B cell (primary cell): ENCODE results near the gene GFI1. TPM values are rescaled to one million over a fixed set of nuclear protein-coding genes. Genes with fewer than 3 reads are reported as not detected.

ENCODE experiments used
- ATAC-seq: fragments of 200-7000 bp; cut with Tn5 transposase; one replicate; pipeline ENCODE4 v1.10.0; 2021; ENCODE audit warnings: low read depth, mild to moderate bottlenecking, moderate number of reproducible peaks, moderate library complexity
- CTCF ChIA-PET: fragments of 350-600 bp; sonication (Branson Sonifier 250); formaldehyde crosslinking; loops from one replicate; lab custom pipeline; 2021; ENCODE audit warnings: antibody characterized with exemption, inconsistent platforms; lab: Charles Lee
- POLR2A ChIA-PET: fragments of 350-600 bp; sonication (Branson Sonifier 250); formaldehyde crosslinking; loops from one replicate; lab custom pipeline; 2021; ENCODE audit warnings: antibody characterized with exemption; lab: Charles Lee
- DNase-seq: peaks from one replicate; pipeline ENCODE4 v3.0.0; 2013
- H2AFZ ChIP-seq: 2 replicates; pipeline ENCODE4 v1.6.1; 2012; ENCODE audit warnings: mild to moderate bottlenecking, low read depth, low read length; ENCODE audit not compliant: insufficient read depth, poor library complexity, severe bottlenecking
- H3K27ac ChIP-seq, 2 donors: 1 replicate in 1 of 2; 2 replicates in 1 of 2; pipeline ENCODE4 v1.5.1; 2012 to 2013; ENCODE audit warnings: low read length in 2 of 2, mild to moderate bottlenecking in 2 of 2, moderate library complexity in 1 of 2
- H3K27me3 ChIP-seq, 4 experiments: fragments of 200-600 bp in 1 of 4; sonication (generic) in 1 of 4; replicated peaks in 1 of 4; 1 replicate in 2 of 4; 2 replicates in 2 of 4; pipeline versions ENCODE4 v1.6.1 to v1.7.0; 2013 to 2016; ENCODE audit warnings: low read length in 3 of 4, mild to moderate bottlenecking in 2 of 4, mixed read lengths in 1 of 4, moderate library complexity in 1 of 4; ENCODE audit not compliant: insufficient read depth in 4 of 4, control insufficient read depth in 3 of 4; ENCODE audit errors: control extremely low read depth in 1 of 4
- H3K36me3 ChIP-seq, 2 experiments: replicated peaks in 1 of 2; 1 replicate in 1 of 2; 2 replicates in 1 of 2; pipeline versions ENCODE4 v1.6.1 to v1.7.1; 2013; ENCODE audit warnings: low read length in 1 of 2; ENCODE audit not compliant: insufficient read depth in 2 of 2, control insufficient read depth in 1 of 2; ENCODE audit errors: control extremely low read depth in 1 of 2, extremely low read depth in 1 of 2
- H3K4me1 ChIP-seq, 2 donors: fragments of 200-600 bp in 1 of 2; sonication (generic) in 1 of 2; 1 replicate in 1 of 2; 2 replicates in 1 of 2; pipeline versions ENCODE4 v1.5.1 to v1.6.1; 2013 to 2017; ENCODE audit warnings: low read length in 2 of 2; ENCODE audit not compliant: control insufficient read depth in 2 of 2, insufficient read depth in 2 of 2
- H3K4me2 ChIP-seq: replicated peaks from 2 replicates; pipeline ENCODE3; 2012; ENCODE audit warnings: mild to moderate bottlenecking, low read depth, low read length; ENCODE audit not compliant: poor library complexity, severe bottlenecking
- H3K4me3 ChIP-seq, 5 experiments: fragments of 200-600 bp in 1 of 5; sonication (generic) in 1 of 5; 1 replicate in 3 of 5; 2 replicates in 2 of 5; pipeline versions ENCODE4 v1.5.1 to v1.7.0; 2011 to 2016; ENCODE audit warnings: low read length in 4 of 5, mild to moderate bottlenecking in 4 of 5, low read depth in 2 of 5, control low read depth in 1 of 5, moderate library complexity in 1 of 5; ENCODE audit not compliant: insufficient read depth in 1 of 5; ENCODE audit errors: control extremely low read depth in 1 of 5, extremely low read depth in 1 of 5
- H3K79me2 ChIP-seq: fragments of 200-600 bp; sonication (generic); one replicate; pipeline ENCODE4 v1.6.0; 2016; ENCODE audit warnings: low read length; ENCODE audit not compliant: control insufficient read depth, insufficient read depth
- H3K9ac ChIP-seq: fragments of 200-600 bp; sonication (generic); 2 replicates; pipeline ENCODE4 v1.6.1; 2017; ENCODE audit warnings: mild to moderate bottlenecking, low read length, moderate library complexity
- H3K9me3 ChIP-seq, 3 donors: one replicate each; pipeline versions ENCODE4 v1.6.1 to v1.7.1; 2013; ENCODE audit warnings: low read length in 2 of 3; ENCODE audit not compliant: control insufficient read depth in 2 of 3, insufficient read depth in 1 of 3; ENCODE audit errors: control extremely low read depth in 1 of 3
- H4K20me1 ChIP-seq: 2 replicates; pipeline ENCODE4 v1.6.0; 2012; ENCODE audit warnings: mild to moderate bottlenecking, low read length; ENCODE audit not compliant: insufficient read depth, control insufficient read depth, poor library complexity, severe bottlenecking
- H3K27ac Mint-ChIP-seq: one replicate; pipeline ENCODE4 v1.8.0; 2021; ENCODE audit warnings: mixed read lengths
- H3K27me3 Mint-ChIP-seq: one replicate; pipeline ENCODE4 v1.8.0; 2021; ENCODE audit warnings: mixed read lengths
- H3K4me1 Mint-ChIP-seq: one replicate; pipeline ENCODE4 v1.8.0; 2021; ENCODE audit warnings: mixed read lengths
- H3K4me3 Mint-ChIP-seq: one replicate; pipeline ENCODE4 v1.8.0; 2021; ENCODE audit warnings: mixed read lengths
- H3K9me3 Mint-ChIP-seq: one replicate; pipeline ENCODE4 v1.8.0; 2022; ENCODE audit warnings: mixed read lengths; ENCODE audit not compliant: insufficient read depth
- CTCF ChIP-seq: fragments of 200-600 bp; IDR thresholded peaks from one replicate; pipeline ENCODE4 v1.8.0; 2022; ENCODE audit warnings: antibody characterized with exemption, mild to moderate bottlenecking
- EZH2 ChIP-seq: IDR thresholded peaks from 2 replicates; pipeline ENCODE4 v1.6.1; 2012; ENCODE audit warnings: borderline replicate concordance, low read depth, mild to moderate bottlenecking, moderate library complexity, low read length; ENCODE audit not compliant: insufficient read depth, poor library complexity, severe bottlenecking
- WGBS: methylation state at CpG from one replicate; pipeline ENCODE4 v1.1.5; 2013; ENCODE audit warnings: missing lambda C conversion rate; ENCODE audit not compliant: insufficient coverage; 5-methylcytosine and 5-hydroxymethylcytosine counted together
- intact Hi-C: fragments of 100-400 bp; cut with micrococcal nuclease; formaldehyde crosslinking; loops from one replicate; pipeline ENCODE4 v1.10.0; 2022
- polyA plus RNA-seq: library from polyadenylated mRNA; depleted of rRNA; stranded (reverse); fragments of >200 nt; gene quantifications from 2 replicates; pipeline ENCODE4 v1.2.3, GENCODE V29; 2012
- total RNA-seq, 2 donors: library from RNA; stranded (reverse); fragments of 120-200 nt in 1 of 2; gene quantifications; 1 replicate in 1 of 2; 2 replicates in 1 of 2; pipeline versions ENCODE4 v1.2.3 to v1.2.4, GENCODE V29; 2013 to 2022

GFI1 gene
- total and polyA plus RNA-seq, 2 donors (not counting 1 experiment from before 2014, with no cell fraction given), result 0.76 to 1.2 TPM

DNA sequence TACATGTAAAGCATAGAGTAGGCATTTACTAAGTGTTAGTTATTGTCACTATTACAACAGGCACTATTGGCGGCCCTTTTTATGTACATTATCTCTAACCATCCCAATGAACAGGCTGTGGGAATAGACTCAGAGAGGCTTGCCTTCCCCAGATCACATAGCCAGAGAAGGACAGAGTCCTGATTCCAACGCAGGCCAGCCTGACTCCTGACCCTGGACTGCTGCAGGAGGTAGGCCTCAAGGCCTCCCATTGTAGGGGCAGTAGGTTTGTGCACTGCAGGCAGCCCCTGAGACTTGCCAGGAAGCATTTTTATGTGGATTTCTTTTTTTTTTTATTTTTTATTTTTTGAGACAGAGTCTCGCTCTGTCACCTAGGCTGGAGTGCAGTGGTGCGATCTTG lies 6.4 kb upstream of the GFI1 start:
- 100% methylated on average over 3 of the region's 4 CpGs for WGBS
- POLR2A ChIA-PET, result no interaction called here
- CTCF ChIA-PET, result no interaction called here

DNA sequence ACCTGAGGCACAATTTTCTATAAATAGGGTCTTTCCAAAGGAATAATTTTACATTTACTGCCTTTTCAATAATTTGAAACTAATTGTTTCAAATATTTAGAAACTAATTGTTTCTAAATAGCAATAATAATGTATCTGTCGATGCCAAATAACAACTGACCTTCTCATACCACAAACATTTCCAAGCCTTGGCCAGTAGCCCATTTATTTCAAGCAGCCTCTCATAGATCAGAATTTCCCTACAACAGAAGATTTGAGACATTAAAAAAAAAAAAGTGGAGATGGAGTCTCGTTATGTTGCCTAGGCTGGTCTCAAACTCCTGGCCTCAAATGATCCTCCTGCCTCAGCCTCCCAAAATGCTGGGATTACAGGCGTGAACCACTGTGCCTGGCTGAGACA lies 2.1 kb upstream of the GFI1 start:
- Histone ChIP-seq H2AFZ (no peak overlapping the region), H3K27me3 (peaks cover 0 to 28% (median 8%) of the 10 kb centered on the region in 4 experiments), H3K4me1 (peaks cover 14 to 20% of the 10 kb centered on the region in 2 donors), H3K4me2 (no peak overlapping the region), H3K9me3 (no peaks in the 10 kb centered on the region), H3K27ac (no peak overlapping the region), H3K79me2 (no peaks in the 10 kb centered on the region), H3K36me3 (no peaks in the 10 kb centered on the region), H3K4me3 (no peak overlapping the region), H3K9ac (no peak overlapping the region), H4K20me1 (no peaks in the 10 kb centered on the region)
- Mint-ChIP-seq H3K27ac (no peak overlapping the region), H3K9me3 (no peaks in the 10 kb centered on the region), H3K4me3 (no peak overlapping the region), H3K4me1 (peaks cover 17% of the 10 kb centered on the region), H3K27me3 (peaks cover 11% of the 10 kb centered on the region)
- no CpG with 5 or more reads among the region's 3 CpGs for WGBS
- intact Hi-C loops, result loop anchor here (5.0 to 10.0 kb wide), 3 partner anchors 46 to 192 kb away; partner anchors contain the start of genes GLMN and RPAP2
- no peak for ATAC-seq
- TF ChIP-seq CTCF (no peak), EZH2 (no peak)
- ChIA-PET CTCF (interaction anchor here (0.6 kb wide), 1 partner anchor 26 kb away, joined by 3 read pairs; no protein-coding TSS in a partner anchor), POLR2A (no interaction called here)
- no peak for DNase-seq

More for the DNA sequence above, 6.4 kb upstream of the GFI1 start:
- Histone ChIP-seq H2AFZ (no peak overlapping the region), H3K4me3 (no peak overlapping the region), H4K20me1 (no peaks in the 10 kb centered on the region), H3K27ac (no peak overlapping the region), H3K27me3 (no peaks in the 10 kb centered on the region), H3K4me2 (no peak overlapping the region), H3K4me1 (no peaks in the 10 kb centered on the region), H3K9me3 (no peaks in the 10 kb centered on the region), H3K36me3 (no peaks in the 10 kb centered on the region), H3K9ac (no peak overlapping the region), H3K79me2 (no peaks in the 10 kb centered on the region)
- no peak overlapping the region for H3K27ac Mint-ChIP-seq
- no peak overlapping the region for H3K4me3 Mint-ChIP-seq
- H3K27me3 Mint-ChIP-seq, result no peaks in the 10 kb centered on the region
- no peak for DNase-seq
- H3K9me3 Mint-ChIP-seq, result no peaks in the 10 kb centered on the region
- no peak for TF ChIP-seq EZH2
- TF ChIP-seq CTCF, result no peak
- H3K4me1 Mint-ChIP-seq, result no peaks in the 10 kb centered on the region
- ATAC-seq, result no peak
- intact Hi-C loops, result no loop called here
